NCI-H2029 treated with DMSO at 0.1 percent for 48 hours (cell line): ENCODE measurements around the gene SMIM35.
"Not testable (repeated sequence)": the region's sequence is repeated elsewhere in the genome, so short reads cannot be mapped to it uniquely, and the experiment has no call there.

Experiments
- DNase-seq: peaks from one replicate; lab custom pipeline; 2025; lab: John Stamatoyannopoulos, UW

SMIM35 gene

DNA sequence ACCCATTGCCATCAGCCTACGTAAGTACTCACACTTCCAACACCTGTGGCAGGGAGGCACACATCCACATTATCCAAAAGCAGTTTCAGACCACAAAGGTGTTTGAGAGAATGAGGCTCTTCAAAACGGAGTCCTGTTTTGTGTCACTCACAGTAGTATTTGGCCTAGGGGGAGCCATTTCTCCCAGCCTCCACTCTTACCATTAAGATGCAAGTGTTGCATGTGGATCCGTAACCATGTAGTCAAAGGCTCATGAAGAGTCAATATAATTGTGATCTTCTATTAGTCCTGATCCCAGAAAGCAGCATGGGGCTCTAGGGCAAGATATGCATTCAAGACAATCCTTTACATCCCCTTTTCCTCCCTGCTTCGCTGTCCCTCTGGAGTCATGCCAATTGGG lies 59.1 kb downstream of the SMIM35 start:
- DNase-seq = no peak

DNA sequence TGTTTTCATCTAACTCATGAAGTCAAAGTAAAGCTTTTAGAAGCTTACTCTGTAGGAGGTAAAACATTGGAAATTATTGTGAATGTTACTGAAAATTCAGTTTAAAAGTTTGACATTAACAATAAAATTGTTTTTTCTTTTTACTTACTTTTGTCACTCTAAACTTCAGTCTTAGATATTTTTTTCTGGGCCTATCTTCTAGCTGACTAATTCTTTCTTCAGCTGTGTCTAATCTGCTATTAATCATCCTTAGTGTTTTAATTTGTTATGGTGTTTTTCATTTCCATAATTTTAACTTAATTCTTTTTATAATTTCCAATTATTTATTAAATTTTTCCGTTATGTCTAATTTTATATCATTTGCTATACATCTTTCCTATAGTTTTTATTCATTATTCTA lies 65.6 kb downstream of the SMIM35 start:
- no peak for DNase-seq

DNA sequence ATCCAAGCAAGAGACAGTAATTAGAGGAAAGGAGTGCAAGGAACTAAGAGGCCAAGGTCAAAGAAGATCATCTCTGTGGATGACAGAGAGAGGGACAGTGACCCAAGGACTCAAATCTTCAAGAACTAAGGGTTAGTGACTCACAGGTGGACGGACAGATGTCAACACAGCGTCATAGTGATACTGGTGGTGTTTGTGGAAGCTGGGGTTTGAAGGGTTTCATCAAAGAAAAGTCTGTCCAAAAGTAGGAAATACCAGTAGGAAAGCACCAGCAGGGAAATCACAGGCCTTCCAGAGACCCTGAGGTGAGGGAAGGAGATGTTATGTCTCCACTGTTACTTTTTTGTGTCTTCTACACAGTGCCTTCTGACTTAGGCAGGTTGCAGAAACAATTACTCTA lies 68.4 kb downstream of the SMIM35 start:
- no peak for DNase-seq

DNA sequence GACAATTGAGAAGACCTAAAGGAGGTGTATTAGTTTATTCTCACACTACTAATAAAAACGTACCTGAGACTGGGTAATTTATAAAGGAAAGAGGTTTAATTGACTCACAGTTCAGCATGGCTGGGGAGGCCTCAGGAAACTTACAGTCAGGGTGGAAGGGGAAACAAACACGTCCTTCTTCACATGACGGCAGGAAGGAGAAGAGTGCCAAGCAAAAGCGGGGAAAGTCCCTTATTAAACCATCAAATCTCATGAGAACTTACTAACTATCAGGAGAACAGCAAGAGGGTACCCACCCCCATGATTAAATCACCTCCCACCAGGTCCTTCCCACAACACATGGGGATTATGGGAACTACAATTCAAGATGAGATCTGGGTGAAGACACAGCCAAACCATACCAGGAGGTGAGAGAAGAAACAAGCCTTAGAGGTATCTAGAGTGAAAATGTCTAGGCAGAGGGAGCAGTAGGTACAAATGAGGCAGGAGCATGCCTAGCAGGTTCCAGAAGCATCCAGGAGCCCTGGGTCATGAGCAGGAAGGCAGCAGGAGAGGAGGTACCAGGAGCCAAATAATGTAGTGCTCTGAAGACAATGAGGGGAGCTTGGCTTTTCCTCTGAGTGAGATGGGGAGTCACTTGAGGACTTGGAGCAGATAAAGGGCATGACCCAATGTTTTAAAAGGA lies 69.0 kb downstream of the SMIM35 start:
- no peak for DNase-seq

DNA sequence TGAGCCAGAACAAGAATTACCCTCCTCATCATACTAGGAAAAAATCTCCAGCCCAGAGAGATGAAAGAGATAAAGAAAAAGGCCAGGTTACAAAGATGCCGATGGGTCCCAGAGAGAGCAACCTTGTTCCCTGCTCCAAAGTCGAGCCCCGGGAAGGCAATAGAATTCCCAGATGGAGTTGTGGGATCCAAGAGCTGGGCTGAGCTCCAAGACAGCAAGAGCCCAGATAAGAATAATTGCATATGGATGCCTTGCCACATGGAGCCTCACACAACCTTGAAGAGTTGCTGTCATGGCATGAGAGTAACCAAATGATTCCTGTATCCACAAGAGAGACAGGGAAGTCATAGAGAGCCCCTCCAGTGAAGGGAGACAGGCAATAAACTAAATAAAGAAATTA lies 69.7 kb downstream of the SMIM35 start:
- no peak for DNase-seq

DNA sequence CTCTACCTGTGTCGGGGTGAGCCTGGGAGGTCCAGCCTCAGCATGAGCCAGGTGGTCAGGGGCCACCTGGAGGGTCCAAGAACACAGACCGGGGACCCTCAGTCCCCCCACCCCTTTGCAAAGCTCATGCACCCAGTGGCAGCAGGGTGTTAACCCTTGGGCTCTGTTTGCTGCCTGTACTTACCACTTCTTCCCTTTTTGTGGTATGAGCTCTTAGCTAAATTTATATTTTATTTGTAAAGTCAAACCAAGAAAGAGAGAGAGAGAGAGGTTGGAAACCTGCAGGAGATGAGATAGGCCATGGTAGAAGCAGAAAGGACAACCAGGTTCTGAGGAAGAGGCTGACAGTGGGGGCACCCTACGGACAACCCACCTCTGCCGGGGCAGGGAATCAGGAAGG lies 70.7 kb downstream of the SMIM35 start:
- no peak for DNase-seq

DNA sequence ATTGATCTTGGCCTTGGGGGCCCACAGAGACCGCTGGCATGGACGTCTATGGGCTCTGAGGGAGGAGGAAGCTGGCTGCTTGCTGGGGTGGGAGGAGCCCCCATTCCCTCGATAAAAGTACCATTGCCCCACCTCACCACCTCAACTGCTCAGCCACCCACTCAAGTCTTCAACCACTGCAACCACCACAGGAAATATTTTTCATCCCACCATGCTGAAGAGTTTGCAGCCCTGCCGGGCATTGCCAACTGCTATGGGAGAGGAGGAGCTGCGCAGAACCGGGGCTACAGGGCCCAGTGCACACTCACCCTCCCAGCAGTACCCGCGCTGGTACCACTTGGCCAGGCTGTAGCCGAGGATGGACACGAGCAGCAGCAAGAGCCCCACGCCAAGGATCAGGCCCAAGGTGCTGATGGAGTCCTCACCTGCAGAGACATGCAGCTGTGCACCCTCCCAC lies 71.3 kb downstream of the SMIM35 start:
- DNase-seq = no peak

DNA sequence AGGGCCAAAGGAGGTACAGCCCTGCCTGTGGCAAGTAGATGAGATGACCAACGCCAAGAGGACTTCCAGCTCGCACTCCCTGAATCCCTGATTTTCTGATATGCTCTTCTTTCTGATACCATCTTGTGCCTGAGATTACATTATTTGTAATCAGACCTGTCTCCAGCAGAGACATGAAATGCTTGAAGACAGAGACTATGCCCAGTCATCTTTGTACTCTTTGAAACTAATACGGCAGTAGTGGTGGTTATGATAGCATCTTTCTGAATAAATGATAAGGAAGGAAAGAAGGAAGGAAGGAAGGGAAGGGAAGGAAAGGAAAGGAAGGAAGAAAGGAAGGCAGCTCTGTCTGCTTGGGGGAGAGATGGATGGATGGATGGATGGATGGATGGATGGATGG lies 72.7 kb downstream of the SMIM35 start:
- no peak for DNase-seq

DNA sequence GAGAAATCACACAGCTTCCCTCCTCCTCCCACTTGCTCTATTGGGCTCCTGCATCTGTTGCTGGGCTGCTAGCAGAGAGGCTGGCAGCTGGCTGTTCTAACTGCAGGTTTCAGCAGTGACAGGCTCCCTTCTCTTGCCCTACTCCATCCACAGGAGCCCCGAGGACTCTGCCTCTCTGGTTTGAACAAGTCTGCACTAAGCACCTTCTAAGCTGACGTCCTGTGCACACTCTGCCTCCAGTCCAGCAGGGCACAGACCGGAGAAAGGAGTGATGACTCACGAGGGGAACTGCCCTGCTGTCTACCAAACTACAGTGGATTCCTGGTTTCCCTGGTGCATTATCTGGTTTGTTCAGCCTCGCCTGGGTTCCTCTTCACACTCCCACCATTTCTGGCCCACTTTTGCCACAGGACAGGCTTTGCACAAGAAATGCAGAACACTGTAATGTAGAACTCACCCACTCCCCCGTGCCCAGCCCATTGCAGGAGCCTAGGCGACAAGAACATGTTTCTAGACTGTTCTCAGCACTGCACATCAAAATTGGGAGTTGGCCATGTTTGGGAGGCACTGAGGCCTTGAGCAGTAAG lies 74.6 kb downstream of the SMIM35 start:
- no peak for DNase-seq

DNA sequence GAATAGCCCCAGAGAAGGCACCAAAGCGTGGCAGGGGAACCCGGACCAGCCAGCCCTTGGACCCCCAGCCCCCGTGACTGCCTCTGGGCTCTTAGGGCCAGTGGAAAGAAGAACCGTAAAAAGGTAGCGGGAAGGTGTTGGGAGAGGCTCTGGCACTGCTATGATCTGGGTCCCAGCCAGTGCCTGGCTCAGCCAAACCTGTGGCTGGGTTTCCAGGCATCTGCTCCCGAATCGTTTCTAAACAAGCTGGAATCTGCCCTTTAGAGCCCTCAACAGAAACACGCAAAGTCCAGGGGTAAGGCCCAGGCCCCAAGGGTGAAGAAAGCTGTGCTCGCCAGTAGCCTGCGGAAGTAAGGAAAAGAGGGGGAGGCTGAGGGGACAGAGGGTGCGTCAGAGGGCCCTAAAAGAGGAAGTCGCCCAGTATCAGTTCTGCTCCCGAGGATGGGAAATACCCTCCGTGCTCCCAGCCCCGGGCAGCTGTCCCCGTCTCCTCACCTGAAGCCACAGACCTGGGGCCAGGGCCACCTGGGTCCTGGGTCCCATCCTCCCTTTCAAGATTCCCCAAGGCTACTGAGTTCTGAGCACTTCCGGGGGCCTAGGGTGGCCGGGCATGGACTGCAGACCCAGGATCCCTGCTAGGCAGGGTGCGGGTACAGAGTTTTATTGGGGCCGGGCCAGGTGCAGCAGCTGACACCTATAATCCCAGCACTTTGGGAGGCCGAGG lies 75.9 kb downstream of the SMIM35 start:
- DNase-seq = no peak

DNA sequence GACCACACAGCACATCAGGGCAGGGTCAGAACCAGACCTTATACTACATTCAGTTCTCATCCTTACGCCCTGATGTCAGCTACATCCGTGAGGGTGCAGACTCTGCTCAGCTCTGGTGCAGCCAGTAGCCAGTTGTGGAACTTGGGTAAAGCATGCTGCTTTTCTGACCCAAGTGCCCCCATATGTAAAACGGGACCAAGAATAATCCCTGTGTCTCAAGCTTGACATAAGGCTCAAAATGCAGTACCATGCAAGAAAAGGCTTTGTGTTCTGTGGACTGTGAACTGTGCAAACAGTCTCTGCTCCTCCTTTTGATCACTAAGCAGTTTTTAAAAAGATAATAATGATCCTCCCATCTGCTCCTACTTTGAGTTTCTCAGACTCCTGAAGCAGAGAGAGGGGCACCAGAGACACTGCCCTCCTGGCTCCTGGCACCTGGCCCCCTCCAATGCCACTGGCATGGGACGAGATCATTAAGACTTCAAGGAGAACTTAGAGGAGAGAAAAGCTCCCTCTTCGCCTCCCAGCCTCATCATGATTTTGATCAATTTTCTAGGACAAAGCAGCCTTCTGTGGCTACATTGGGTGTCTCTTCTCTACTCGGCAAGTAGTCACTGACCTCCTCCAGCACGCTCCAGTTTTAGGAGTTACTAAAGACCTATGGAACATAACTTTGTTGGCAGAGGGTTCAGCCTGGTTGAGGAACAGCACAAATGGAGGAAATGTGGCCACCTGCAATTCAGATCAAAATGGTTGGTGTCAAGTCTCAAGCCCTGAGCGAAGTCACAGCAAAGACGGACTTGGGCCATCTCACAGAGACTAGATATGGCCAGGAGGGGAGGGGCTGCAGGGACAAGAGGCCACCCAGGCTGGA lies 76.7 kb downstream of the SMIM35 start:
- DNase-seq = no peak

DNA sequence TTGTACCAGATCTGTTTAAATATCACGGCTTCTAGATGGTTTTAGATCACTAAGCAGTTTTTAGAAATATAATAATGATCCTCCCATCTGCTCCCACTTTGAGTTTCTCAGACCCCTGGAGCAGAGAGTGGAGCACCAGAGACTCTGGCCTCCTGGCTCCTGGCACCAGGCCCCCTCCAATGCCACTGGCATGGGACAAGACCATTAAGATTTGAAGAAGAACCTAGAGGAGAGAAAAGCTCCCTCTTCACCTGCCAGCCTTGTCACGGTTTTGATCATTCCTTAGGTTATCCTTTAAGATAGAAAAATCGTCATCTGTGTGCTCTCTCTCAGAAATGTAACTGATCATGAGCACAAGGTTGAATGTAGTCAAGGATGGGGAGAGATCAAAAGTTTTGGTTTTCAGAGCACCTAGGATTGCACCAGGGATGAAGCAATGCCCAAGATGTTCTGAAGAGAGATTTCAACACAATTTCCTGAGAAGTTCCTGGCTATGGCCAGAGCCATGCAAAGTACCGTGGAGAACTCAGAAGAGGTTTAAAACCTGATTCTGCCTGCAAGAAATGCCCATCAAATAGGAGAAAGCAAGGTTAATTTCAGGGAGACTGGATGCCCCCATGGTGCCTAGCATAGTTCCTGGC lies 78.4 kb downstream of the SMIM35 start:
- no peak for DNase-seq

DNA sequence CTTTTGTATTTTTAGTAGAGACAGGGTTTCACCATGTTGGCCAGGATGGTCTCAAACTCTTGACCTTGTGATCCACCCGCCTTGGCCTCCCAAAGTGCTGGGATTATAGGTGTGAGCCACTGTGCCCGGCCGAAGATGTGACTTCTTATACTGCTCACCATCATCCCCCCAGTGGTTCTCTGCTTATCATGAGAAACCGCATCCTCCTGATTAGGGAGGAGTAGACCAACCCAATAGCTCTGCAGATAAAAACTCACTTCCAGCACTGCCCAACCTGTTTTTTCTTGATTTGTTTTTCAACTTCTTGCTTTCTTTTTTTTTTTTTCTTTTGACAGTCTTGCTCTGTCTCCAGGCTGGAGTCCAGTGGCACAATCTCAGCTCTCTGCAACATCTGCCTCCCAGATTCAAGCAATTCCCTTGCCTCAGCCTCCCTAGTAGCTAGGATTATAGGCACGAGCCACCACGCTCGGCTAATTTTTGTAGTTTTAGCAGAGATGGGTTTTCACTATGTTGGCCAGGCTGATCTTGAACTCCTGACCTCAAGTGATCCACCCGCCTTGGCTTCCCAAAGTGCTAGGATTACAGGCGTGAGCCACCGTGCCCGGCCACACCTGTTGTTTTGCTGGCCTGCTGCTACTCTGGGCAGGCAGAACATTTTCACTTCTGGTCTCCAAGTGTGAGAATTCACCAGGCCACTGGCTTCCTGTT lies 79.0 kb downstream of the SMIM35 start:
- not testable (repeated sequence) for DNase-seq

DNA sequence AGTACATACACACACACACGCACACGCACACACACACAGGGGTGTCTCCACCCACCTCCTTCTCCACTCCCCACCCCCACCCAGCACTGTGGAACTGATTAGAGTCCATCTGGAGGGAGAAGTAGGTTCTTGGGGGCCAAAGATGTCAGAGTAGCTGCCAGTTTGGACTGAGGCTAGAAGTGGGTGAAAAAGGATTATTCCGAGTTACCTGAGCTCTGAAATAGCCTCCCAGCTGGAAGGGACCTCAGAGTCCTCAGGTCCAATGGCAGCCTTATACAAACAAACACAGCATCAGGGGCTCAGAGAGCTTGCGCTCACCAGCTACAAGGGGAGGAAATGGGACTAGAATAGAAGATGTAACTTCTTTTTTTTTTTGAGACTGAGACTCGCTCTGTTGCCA lies 79.7 kb downstream of the SMIM35 start:
- no peak for DNase-seq

DNA sequence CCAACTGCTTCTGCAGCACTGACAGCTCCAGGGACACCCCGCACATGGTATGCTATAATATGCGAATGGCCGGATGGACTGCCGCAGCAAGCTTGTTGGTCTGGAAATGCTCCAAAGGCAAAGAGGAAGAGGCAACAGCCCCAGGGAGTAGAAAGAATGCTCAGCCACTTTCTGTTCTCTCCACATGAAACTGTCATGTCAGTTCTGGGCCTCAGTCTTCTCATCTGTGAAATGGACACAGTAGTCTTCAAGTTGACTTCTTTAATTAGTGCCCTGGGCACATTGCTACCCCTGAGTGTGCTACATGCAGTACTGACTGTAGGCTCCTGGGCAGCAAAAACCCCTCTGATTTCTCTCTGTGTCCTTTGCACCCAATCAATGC lies 80.6 kb downstream of the SMIM35 start:
- DNase-seq = no peak

DNA sequence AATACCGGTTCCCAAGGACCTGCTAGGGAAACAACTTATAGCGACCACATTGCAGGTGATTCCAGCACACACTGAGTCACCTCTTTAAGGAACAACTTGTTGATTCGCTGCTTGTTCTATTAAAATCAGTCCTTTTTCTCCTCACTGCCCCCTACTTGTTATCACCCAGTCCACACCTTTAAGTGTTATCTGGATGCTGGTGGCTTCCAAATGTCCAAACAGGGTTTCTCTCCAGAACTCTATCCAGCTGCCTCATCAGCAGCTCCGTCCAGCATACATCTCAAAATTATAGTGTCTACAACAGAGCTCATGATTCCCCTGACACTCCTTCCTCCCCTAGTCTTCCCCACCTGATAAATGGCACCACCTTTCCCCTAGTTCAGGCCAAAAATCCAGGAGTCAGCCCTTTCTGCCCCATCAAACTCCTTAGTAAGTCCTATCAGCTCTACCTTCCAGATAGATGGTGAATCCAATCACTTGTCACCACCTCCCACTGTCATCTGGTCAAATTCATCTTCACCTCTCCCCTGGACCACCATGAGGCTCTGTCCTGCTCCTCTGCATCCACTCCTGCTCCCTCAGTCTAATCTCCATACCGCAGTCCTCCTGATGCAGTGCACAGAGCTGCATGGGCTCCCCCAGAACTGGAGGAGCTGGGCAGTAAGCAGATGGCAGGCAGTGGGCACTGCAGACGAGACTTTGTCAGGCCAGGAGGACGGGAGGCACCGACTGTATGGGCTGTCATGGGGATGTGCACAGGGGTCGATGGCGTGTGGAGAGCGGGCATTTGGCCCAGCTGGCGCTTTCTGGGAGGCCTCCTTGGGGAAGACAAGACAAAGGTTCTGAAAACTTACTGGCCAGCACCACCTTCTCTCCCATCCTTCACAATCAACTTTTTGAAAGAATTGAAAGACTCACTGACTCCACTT lies 81.3 kb downstream of the SMIM35 start:
- DNase-seq = no peak

DNA sequence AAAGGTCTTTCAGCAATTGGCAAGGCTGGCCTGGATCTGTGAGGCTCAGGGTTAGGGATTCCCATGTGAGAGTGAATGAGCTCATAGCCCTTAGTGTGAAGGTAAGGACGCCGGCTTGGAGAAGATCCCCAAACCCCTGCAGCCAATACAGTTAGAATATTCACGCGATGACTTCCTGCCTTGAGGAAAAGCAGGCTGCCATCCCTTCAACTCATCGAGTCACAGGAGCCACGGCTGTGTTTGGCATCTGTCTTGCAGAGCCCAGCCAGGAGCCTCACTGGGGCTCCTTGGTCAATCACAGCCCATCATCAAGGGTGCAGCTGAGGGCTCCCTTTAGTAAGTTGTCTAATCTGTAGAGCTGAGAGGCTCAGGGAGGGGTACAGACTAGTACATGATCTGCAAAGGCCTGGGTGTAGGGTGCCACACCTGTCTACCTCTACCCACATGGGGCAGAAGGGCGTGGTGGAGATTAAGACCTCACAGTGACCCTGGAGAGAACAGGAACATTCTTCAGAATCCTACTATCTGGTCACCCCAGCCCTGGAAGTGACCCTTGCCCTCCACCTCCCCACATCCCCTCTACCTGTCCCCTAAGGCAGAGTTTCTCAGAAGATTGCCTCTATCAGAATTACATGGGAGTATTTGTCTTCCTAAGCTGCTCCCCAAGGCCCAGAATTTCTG lies 82.1 kb downstream of the SMIM35 start:
- no peak for DNase-seq

DNA sequence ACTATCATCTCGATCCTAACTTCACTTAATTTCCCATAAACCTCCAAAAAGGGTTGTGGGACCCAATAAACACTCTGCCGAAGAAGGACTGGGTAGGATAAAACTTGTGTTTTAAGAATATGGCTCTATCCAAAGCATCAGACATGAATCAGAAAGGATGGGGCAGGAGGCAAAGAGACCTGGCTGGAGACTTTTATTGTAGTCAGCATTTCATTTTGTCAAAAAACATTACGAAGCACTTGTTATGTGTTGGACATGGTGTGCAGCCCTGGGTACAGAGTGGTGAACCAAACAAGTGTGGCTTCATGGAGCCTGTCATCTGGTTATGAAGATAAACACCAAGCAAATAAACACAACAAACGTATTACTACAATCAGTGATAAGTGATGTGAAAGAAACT lies 83.3 kb downstream of the SMIM35 start:
- DNase-seq = no peak

DNA sequence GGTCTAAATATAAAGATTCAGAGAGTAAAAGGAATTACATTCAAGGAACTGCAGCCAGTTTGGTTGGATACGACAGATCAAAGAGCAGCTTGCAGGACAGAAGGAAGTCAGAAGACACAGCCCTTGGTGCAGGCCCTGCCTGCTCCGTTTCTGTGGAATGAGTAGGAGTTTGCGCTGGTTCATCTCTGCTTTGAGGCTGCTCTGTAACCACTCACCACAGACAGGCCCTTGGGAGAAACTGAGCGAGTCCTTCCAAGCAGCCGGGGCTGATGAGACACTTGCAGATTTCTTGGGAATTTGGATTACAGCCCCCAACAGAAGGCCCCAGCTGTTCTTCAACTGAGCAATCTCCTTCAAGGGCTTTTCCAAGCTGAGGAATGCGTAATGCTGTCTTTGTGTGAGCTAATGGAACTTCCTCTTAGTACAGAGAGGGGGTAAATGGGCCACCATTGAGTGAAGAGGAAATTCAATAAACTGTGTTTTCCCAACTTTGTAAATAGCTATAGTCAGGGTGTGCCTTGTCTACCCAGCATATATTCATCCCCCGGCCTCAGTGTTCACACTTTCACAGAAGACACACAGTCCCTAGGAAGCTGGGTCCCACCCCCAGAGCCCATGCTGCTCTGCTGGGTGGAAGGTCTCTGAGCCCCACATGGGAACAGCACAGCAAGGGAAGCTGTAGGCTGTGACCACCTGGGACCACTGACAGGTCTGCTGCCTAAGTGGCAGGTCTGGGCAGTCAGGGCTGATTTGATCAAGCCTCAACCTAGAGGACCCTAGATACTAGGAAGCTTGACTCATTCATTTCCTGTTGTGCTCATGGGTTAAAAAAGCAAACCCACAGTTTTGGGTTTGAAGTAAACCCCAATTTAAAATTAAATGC lies 84.0 kb downstream of the SMIM35 start:
- no peak for DNase-seq
